Immature natural killer cell (primary cell): ENCODE measurements around the gene AOPEP. TPM values are rescaled to one million over a fixed set of nuclear protein-coding genes. Genes with fewer than 3 reads are reported as not detected.

Experiments used
- DNase-seq, 3 donors: peaks; one replicate each; pipeline ENCODE4 v3.0.0; 2022; ENCODE audit warnings: mixed read lengths in 1 of 3
- H3K27ac Mint-ChIP-seq, 6 donors: one replicate each; pipeline ENCODE4 v1.8.0; 2020; ENCODE audit warnings: mixed read lengths in 6 of 6, mild to moderate bottlenecking in 5 of 6, inconsistent platforms in 4 of 6, moderate library complexity in 3 of 6
- H3K27me3 Mint-ChIP-seq, 3 donors: one replicate each; pipeline ENCODE4 v1.8.0; 2020 to 2021; ENCODE audit warnings: low read depth in 3 of 3, mild to moderate bottlenecking in 3 of 3, mixed read lengths in 3 of 3, moderate library complexity in 3 of 3, inconsistent platforms in 1 of 3
- H3K36me3 Mint-ChIP-seq, 3 donors: one replicate each; pipeline ENCODE4 v1.8.0; 2020; ENCODE audit warnings: mixed read lengths in 3 of 3, inconsistent platforms in 2 of 3, mild to moderate bottlenecking in 2 of 3
- H3K4me1 Mint-ChIP-seq, 2 donors: one replicate each; pipeline ENCODE4 v1.8.0; 2020; ENCODE audit warnings: inconsistent platforms in 2 of 2, mild to moderate bottlenecking in 2 of 2, mixed read lengths in 2 of 2, moderate library complexity in 1 of 2
- H3K4me3 Mint-ChIP-seq, 5 donors: one replicate each; pipeline ENCODE4 v1.8.0; 2020; ENCODE audit warnings: mild to moderate bottlenecking in 5 of 5, mixed read lengths in 5 of 5, inconsistent platforms in 3 of 5, moderate library complexity in 3 of 5
- H3K9me3 Mint-ChIP-seq, 6 donors: one replicate each; pipeline ENCODE4 v1.8.0; 2020; ENCODE audit warnings: mild to moderate bottlenecking in 6 of 6, mixed read lengths in 6 of 6, inconsistent platforms in 4 of 6, moderate library complexity in 3 of 6
- polyA plus RNA-seq, 3 donors: library from polyadenylated mRNA; unstranded; fragments of 300-500 nt; fragmentation: Illumina TruSeq; gene quantifications; one replicate each; pipeline ENCODE4 v1.2.3, GENCODE V29; 2021

Gene AOPEP
- polyA plus RNA-seq, 3 donors from 2014 or later = 4.1 to 6.5 (median 5.2) TPM

DNA sequence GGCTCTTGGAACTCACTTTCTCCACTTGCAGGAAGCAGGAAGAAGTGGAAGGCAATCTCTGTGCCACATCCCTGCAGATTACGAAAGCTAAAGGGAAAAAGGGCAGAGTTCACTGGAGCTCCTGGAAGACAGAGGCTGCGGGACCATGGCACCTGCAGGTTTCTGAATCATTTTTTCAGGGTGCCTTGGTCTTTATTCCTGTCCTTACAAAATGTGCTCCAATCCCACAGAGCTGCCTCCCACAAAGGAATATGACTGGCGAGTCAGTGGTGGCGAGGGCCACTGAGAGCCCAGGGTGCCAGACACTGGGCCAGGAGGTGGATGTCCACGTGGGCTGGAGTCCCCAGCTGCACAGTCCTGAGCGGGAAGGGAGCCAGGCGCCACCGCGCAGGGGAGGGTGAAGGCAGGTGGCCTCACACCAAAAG is 408.0 kb downstream of the AOPEP start:
- no peak overlapping the region for H3K27ac Mint-ChIP-seq
- peaks cover 7 to 14% (median 10%) of the 10 kb centered on the region in 3 donors for H3K36me3 Mint-ChIP-seq
- no peaks in the 10 kb centered on the region for H3K9me3 Mint-ChIP-seq
- no peak for DNase-seq
- H3K4me3 Mint-ChIP-seq = no peak overlapping the region
- H3K27me3 Mint-ChIP-seq = no peaks in the 10 kb centered on the region
- no peaks in the 10 kb centered on the region for H3K4me1 Mint-ChIP-seq

GRCh38 chr9:95135756-95136155 is 409.3 kb downstream of the AOPEP start:
- Mint-ChIP-seq H3K27ac (no peak overlapping the region), H3K36me3 (peaks cover 7 to 14% (median 10%) of the 10 kb centered on the region in 3 donors), H3K4me3 (no peak overlapping the region), H3K4me1 (no peaks in the 10 kb centered on the region), H3K27me3 (no peaks in the 10 kb centered on the region), H3K9me3 (no peaks in the 10 kb centered on the region)
- DNase-seq = no peak

Other genes with a start within 250 kb of the AOPEP start
- not detected for gene PCAT7, start 171.6 kb upstream of the AOPEP start, polyA plus RNA-seq
- not detected for gene FBP2, start 132.9 kb upstream of the AOPEP start, polyA plus RNA-seq
- 10 to 100 TPM; 17.8 to 25.5 (median 22.0) TPM for gene FBP1, start 87.2 kb upstream of the AOPEP start, polyA plus RNA-seq